ENCODE data around the gene ZNF611. TPM values are rescaled to one million over a fixed set of nuclear protein-coding genes. Genes with fewer than 3 reads are reported as not detected.

Gene ZNF611
- polyA plus RNA-seq, 4 donors: 2.2 to 16.0 (median 3.9) TPM

DNA sequence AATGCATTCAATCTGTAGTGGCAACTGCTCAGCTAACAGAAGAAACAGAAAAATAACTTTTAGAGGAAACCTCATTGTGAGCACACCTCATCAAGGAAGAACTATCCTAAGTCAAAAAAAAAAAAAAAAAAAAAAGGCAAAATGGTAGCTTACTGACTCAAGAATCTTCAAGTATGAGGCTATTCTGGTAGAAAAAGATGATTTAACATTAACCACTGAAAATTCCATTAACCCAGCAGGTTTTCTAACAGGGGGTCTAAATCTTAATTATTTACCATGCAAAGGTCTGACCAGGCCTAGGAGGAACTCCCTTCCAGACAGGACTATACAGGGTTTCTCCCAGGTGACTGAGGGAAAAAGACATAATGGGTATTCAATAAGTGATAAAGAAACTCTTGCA, 68.3 kb downstream of the ZNF611 start:
- DNase-seq (no peak), FAIRE-seq (no peak)
- Histone ChIP-seq H3K4me3 (ENCODE audit: low read depth in 1 of 3, low read length in 3 of 3) (no peak overlapping the region), H3K36me3 (ENCODE audit: control insufficient read depth in 3 of 3, insufficient read depth in 2 of 3, low read depth in 1 of 3, low read length in 3 of 3) (peaks cover 0 to 6% (median 0%) of the 10 kb centered on the region in 3 donors), H3K9me3 (ENCODE audit: control insufficient read depth in 2 of 2, insufficient read depth in 1 of 2, low read depth in 1 of 2, low read length in 1 of 2) (peaks cover 1 to 3% of the 10 kb centered on the region in 2 donors), H3K27ac (ENCODE audit: low read depth in 1 of 3, low read length in 2 of 3) (no peak overlapping the region), H3K27me3 (ENCODE audit: control insufficient read depth in 3 of 3, insufficient read depth in 3 of 3, low read length in 3 of 3) (no peaks in the 10 kb centered on the region), H3K4me1 (ENCODE audit: control insufficient read depth in 3 of 3, insufficient read depth in 2 of 3, low read depth in 1 of 3, low read length in 2 of 3) (no peaks in the 10 kb centered on the region)

DNA sequence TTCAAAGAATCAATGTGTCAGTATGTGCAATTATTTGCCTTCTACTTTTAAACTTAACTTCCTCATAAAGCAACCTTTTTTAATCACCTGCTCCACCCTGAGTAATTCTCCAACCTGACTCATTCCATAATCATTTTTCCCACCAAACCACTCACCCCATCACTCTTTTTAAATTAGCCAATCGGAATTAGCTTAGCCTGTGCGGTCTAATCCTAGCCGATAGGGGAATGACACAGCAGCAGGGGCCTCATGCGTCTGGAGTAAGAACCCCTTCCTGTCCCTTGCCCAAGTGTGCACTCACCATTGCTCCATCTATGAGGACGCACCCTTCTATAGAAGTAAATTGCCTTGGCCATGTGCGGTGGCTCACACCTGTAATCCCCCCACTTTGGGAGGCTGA, 69.3 kb downstream of the ZNF611 start:
- no peaks in the 10 kb centered on the region for H3K27me3 ChIP-seq (ENCODE audit: control insufficient read depth in 3 of 3, insufficient read depth in 3 of 3, low read length in 3 of 3)
- H3K9me3 ChIP-seq (ENCODE audit: control insufficient read depth in 2 of 2, insufficient read depth in 1 of 2, low read depth in 1 of 2, low read length in 1 of 2): peaks cover 0 to 1% of the 10 kb centered on the region in 2 donors
- FAIRE-seq: no peak
- no peak overlapping the region for H3K27ac ChIP-seq (ENCODE audit: low read depth in 1 of 3, low read length in 2 of 3)
- H3K4me1 ChIP-seq (ENCODE audit: control insufficient read depth in 3 of 3, insufficient read depth in 2 of 3, low read depth in 1 of 3, low read length in 2 of 3): no peaks in the 10 kb centered on the region
- H3K36me3 ChIP-seq (ENCODE audit: control insufficient read depth in 3 of 3, insufficient read depth in 2 of 3, low read depth in 1 of 3, low read length in 3 of 3): peaks cover 0 to 4% (median 0%) of the 10 kb centered on the region in 3 donors
- WGBS, 3 donors: 96 to 98% (median 98%) methylated on average over 6 of the region's 6 CpGs
- H3K4me3 ChIP-seq (ENCODE audit: low read depth in 1 of 3, low read length in 3 of 3): no peak overlapping the region
- no peak for DNase-seq

DNA sequence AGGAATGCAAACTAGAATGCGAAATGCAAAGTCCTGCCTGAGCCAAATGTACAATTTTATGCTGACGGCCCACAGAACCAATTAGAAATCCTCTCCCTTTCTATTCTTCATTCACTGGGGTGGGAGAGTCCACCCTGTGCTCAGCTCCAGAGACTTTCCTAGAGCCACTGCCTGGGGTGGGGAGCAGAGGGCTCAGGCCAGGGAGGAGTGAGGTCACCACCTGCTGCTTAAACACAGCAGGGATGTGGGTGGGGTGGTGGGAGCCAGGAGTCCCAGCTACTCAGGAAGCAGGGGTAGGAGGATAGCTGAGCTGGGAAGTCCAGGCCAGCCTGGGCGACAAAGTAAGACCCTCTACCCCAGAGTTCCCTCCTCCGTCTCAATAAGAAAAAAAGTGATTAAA, 69.8 kb downstream of the ZNF611 start:
- Histone ChIP-seq H3K27me3 (ENCODE audit: control insufficient read depth in 3 of 3, insufficient read depth in 3 of 3, low read length in 3 of 3) (no peaks in the 10 kb centered on the region), H3K4me1 (ENCODE audit: control insufficient read depth in 3 of 3, insufficient read depth in 2 of 3, low read depth in 1 of 3, low read length in 2 of 3) (no peaks in the 10 kb centered on the region), H3K4me3 (ENCODE audit: low read depth in 1 of 3, low read length in 3 of 3) (no peak overlapping the region), H3K36me3 (ENCODE audit: control insufficient read depth in 3 of 3, insufficient read depth in 2 of 3, low read depth in 1 of 3, low read length in 3 of 3) (peaks cover 0 to 6% (median 3%) of the 10 kb centered on the region in 3 donors), H3K9me3 (ENCODE audit: control insufficient read depth in 2 of 2, insufficient read depth in 1 of 2, low read depth in 1 of 2, low read length in 1 of 2) (peaks cover 0 to 1% of the 10 kb centered on the region in 2 donors), H3K27ac (ENCODE audit: low read depth in 1 of 3, low read length in 2 of 3) (no peak overlapping the region)
- 95 to 97% (median 96%) methylated on average over 4 of the region's 4 CpGs for WGBS, 3 donors
- DNase-seq: no peak
- FAIRE-seq: no peak

- Histone ChIP-seq H3K27me3 (ENCODE audit: control insufficient read depth in 3 of 3, insufficient read depth in 3 of 3, low read length in 3 of 3) (no peaks in the 10 kb centered on the region), H3K9me3 (ENCODE audit: control insufficient read depth in 2 of 2, insufficient read depth in 1 of 2, low read depth in 1 of 2, low read length in 1 of 2) (peaks cover 0 to 1% of the 10 kb centered on the region in 2 donors), H3K4me3 (ENCODE audit: low read depth in 1 of 3, low read length in 3 of 3) (no peak overlapping the region), H3K4me1 (ENCODE audit: control insufficient read depth in 3 of 3, insufficient read depth in 2 of 3, low read depth in 1 of 3, low read length in 2 of 3) (no peaks in the 10 kb centered on the region), H3K27ac (ENCODE audit: low read depth in 1 of 3, low read length in 2 of 3) (no peak overlapping the region), H3K36me3 (ENCODE audit: control insufficient read depth in 3 of 3, insufficient read depth in 2 of 3, low read depth in 1 of 3, low read length in 3 of 3) (peaks cover 0 to 8% (median 4%) of the 10 kb centered on the region in 3 donors)
- FAIRE-seq (no peak), DNase-seq (no peak)
- 77 to 85% (median 78%) methylated on average over 5 of the region's 5 CpGs for WGBS, 3 donors
These were observed 70.4 kb downstream of the ZNF611 start for GRCh38 chr19:52664461-52664860.

- Histone ChIP-seq H3K9me3 (ENCODE audit: control insufficient read depth in 2 of 2, insufficient read depth in 1 of 2, low read depth in 1 of 2, low read length in 1 of 2) (peaks cover 1 to 3% of the 10 kb centered on the region in 2 donors), H3K27me3 (ENCODE audit: control insufficient read depth in 3 of 3, insufficient read depth in 3 of 3, low read length in 3 of 3) (no peaks in the 10 kb centered on the region), H3K36me3 (ENCODE audit: control insufficient read depth in 3 of 3, insufficient read depth in 2 of 3, low read depth in 1 of 3, low read length in 3 of 3) (peaks cover 0 to 12% (median 4%) of the 10 kb centered on the region in 3 donors), H3K4me3 (ENCODE audit: low read depth in 1 of 3, low read length in 3 of 3) (no peak overlapping the region), H3K4me1 (ENCODE audit: control insufficient read depth in 3 of 3, insufficient read depth in 2 of 3, low read depth in 1 of 3, low read length in 2 of 3) (peaks cover 0 to 2% (median 0%) of the 10 kb centered on the region in 3 donors), H3K27ac (ENCODE audit: low read depth in 1 of 3, low read length in 2 of 3) (no peak overlapping the region)
- WGBS, 3 donors: 83 to 96% (median 92%) methylated on average over 3 of the region's 3 CpGs
- FAIRE-seq (no peak), DNase-seq (no peak)
These were observed 72.2 kb downstream of the ZNF611 start for GRCh38 chr19:52662631-52663030.

DNA sequence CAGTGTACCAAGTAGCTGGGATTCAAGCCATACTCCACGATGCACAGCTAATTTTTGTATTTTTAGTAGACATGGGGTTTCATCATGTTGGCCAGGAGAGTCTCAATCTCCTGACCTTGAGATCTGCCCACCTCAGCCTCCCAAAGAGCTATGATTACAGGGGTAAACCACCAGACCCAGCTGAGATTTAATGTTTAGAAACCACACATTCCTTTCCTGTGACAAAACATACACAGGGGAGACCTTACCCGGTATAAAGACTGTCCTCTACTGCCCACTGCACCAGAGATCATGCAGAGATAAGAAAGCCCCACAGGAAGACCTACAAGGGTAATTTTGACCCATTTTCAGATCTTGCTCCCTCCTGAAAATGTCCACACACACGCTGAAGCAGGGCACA, 73.9 kb downstream of the ZNF611 start:
- Histone ChIP-seq H3K4me3 (ENCODE audit: low read depth in 1 of 3, low read length in 3 of 3) (no peak overlapping the region), H3K9me3 (ENCODE audit: control insufficient read depth in 2 of 2, insufficient read depth in 1 of 2, low read depth in 1 of 2, low read length in 1 of 2) (peaks cover 1 to 3% of the 10 kb centered on the region in 2 donors), H3K4me1 (ENCODE audit: control insufficient read depth in 3 of 3, insufficient read depth in 2 of 3, low read depth in 1 of 3, low read length in 2 of 3) (peaks cover 0 to 2% (median 0%) of the 10 kb centered on the region in 3 donors), H3K36me3 (ENCODE audit: control insufficient read depth in 3 of 3, insufficient read depth in 2 of 3, low read depth in 1 of 3, low read length in 3 of 3) (peaks cover 0 to 16% (median 4%) of the 10 kb centered on the region in 3 donors), H3K27ac (ENCODE audit: low read depth in 1 of 3, low read length in 2 of 3) (no peak overlapping the region), H3K27me3 (ENCODE audit: control insufficient read depth in 3 of 3, insufficient read depth in 3 of 3, low read length in 3 of 3) (no peaks in the 10 kb centered on the region)
- 70 to 87% (median 81%) methylated on average over 3 of the region's 3 CpGs for WGBS, 3 donors
- FAIRE-seq (no peak), DNase-seq (no peak)

DNA sequence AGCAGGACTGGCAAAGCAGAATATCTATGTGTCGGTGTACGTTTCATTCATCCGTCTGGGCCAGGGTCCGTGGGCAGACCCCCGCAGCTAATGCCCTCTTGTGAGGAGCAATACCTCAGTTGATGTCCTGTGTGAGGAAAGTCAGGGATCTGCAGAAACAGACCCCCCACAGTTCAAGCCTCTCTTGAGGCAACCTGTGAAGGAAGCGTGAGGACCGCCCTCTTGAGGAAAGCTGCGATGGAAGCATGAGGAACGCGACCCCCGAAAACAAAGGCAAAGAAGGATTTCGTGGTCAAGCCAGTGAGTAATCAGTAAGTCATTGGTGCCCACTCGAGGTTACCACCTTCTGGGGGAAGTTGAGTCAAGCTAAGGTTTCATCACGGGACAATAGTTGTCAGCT, 75.8 kb downstream of the ZNF611 start:
- H3K27me3 ChIP-seq (ENCODE audit: control insufficient read depth in 3 of 3, insufficient read depth in 3 of 3, low read length in 3 of 3): no peaks in the 10 kb centered on the region
- no peak overlapping the region for H3K27ac ChIP-seq (ENCODE audit: low read depth in 1 of 3, low read length in 2 of 3)
- WGBS, 3 donors: 76 to 79% (median 78%) methylated on average over 14 of the region's 14 CpGs
- peaks cover 0 to 21% (median 7%) of the 10 kb centered on the region in 3 donors for H3K36me3 ChIP-seq (ENCODE audit: control insufficient read depth in 3 of 3, insufficient read depth in 2 of 3, low read depth in 1 of 3, low read length in 3 of 3)
- no peak overlapping the region for H3K4me3 ChIP-seq (ENCODE audit: low read depth in 1 of 3, low read length in 3 of 3)
- peaks cover 0 to 2% (median 0%) of the 10 kb centered on the region in 3 donors for H3K4me1 ChIP-seq (ENCODE audit: control insufficient read depth in 3 of 3, insufficient read depth in 2 of 3, low read depth in 1 of 3, low read length in 2 of 3)
- H3K9me3 ChIP-seq (ENCODE audit: control insufficient read depth in 2 of 2, insufficient read depth in 1 of 2, low read depth in 1 of 2, low read length in 1 of 2): peaks cover 1 to 5% of the 10 kb centered on the region in 2 donors
- FAIRE-seq: no peak
- no peak for DNase-seq

- WGBS, 3 donors: 73 to 89% (median 84%) methylated on average over 5 of the region's 5 CpGs
- Histone ChIP-seq H3K4me1 (ENCODE audit: control insufficient read depth in 3 of 3, insufficient read depth in 2 of 3, low read depth in 1 of 3, low read length in 2 of 3) (peaks cover 0 to 2% (median 0%) of the 10 kb centered on the region in 3 donors), H3K36me3 (ENCODE audit: control insufficient read depth in 3 of 3, insufficient read depth in 2 of 3, low read depth in 1 of 3, low read length in 3 of 3) (peaks cover 0 to 21% (median 7%) of the 10 kb centered on the region in 3 donors), H3K27me3 (ENCODE audit: control insufficient read depth in 3 of 3, insufficient read depth in 3 of 3, low read length in 3 of 3) (no peaks in the 10 kb centered on the region), H3K27ac (ENCODE audit: low read depth in 1 of 3, low read length in 2 of 3) (peak overlapping the region in 1 of 3 donors; percentile 42), H3K9me3 (ENCODE audit: control insufficient read depth in 2 of 2, insufficient read depth in 1 of 2, low read depth in 1 of 2, low read length in 1 of 2) (peaks cover 1 to 5% of the 10 kb centered on the region in 2 donors), H3K4me3 (ENCODE audit: low read depth in 1 of 3, low read length in 3 of 3) (no peak overlapping the region)
- FAIRE-seq: no peak
- peak in 1 of 2 donors; percentile 54 for DNase-seq
These were observed 76.2 kb downstream of the ZNF611 start for GRCh38 chr19:52658595-52658994.

DNA sequence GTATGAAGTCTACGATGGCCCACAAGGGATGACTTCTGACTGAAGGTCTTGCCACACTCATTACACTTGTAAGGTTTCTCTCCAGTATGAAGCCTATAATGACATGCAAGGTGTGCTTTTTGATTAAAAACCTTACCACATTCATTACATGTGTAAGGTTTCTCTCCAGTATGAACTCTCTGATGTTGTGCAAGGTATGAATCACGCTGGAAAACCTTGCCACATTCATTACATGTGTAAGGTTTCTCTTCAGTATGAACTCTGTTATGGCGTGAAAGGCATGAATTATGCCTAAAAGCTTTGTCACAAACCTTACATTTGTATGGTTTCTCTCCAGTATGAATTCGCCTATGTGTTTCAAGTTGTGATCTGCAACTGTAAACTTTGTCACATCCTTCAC, 81.7 kb downstream of the ZNF611 start:
- DNase-seq: no peak
- peaks cover 0 to 18% of the 10 kb centered on the region in 2 donors for H3K9me3 ChIP-seq (ENCODE audit: control insufficient read depth in 2 of 2, insufficient read depth in 1 of 2, low read depth in 1 of 2, low read length in 1 of 2)
- H3K27me3 ChIP-seq (ENCODE audit: control insufficient read depth in 3 of 3, insufficient read depth in 3 of 3, low read length in 3 of 3): no peaks in the 10 kb centered on the region
- peaks cover 0 to 17% (median 3%) of the 10 kb centered on the region in 3 donors for H3K36me3 ChIP-seq (ENCODE audit: control insufficient read depth in 3 of 3, insufficient read depth in 2 of 3, low read depth in 1 of 3, low read length in 3 of 3)
- no peaks in the 10 kb centered on the region for H3K4me1 ChIP-seq (ENCODE audit: control insufficient read depth in 3 of 3, insufficient read depth in 2 of 3, low read depth in 1 of 3, low read length in 2 of 3)
- WGBS, 3 donors: 93 to 97% (median 94%) methylated on average over 4 of the region's 4 CpGs
- FAIRE-seq: no peak
- H3K4me3 ChIP-seq (ENCODE audit: low read depth in 1 of 3, low read length in 3 of 3): no peak overlapping the region
- no peak overlapping the region for H3K27ac ChIP-seq (ENCODE audit: low read depth in 1 of 3, low read length in 2 of 3)

Data from small intestine (tissue), 7 donors.